ENCODE results near the gene AK1.

GRCh38 chr9:127872369-127873222, 4.9 kb downstream of the AK1 start:
- no peak for TF ChIP-seq CTCF (IDR thresholded peaks at IDR 0.05)
- no peak for TF ChIP-seq POLR2A (IDR thresholded peaks at IDR 0.05; ENCODE audit: low read depth)
- no peak for TF ChIP-seq POLR2AphosphoS5 (IDR thresholded peaks at IDR 0.05)

All from esophagus muscularis mucosa (tissue), 3 donors.